ENCODE data around the gene CSF2RB. TPM values are rescaled to one million over a fixed set of nuclear protein-coding genes. Genes with fewer than 3 reads are reported as not detected.
A peak's percentile ranks its signal among the peaks of the same experiment; 100 is the strongest.

CSF2RB gene
- polyA plus RNA-seq, result 17.6 TPM

DNA sequence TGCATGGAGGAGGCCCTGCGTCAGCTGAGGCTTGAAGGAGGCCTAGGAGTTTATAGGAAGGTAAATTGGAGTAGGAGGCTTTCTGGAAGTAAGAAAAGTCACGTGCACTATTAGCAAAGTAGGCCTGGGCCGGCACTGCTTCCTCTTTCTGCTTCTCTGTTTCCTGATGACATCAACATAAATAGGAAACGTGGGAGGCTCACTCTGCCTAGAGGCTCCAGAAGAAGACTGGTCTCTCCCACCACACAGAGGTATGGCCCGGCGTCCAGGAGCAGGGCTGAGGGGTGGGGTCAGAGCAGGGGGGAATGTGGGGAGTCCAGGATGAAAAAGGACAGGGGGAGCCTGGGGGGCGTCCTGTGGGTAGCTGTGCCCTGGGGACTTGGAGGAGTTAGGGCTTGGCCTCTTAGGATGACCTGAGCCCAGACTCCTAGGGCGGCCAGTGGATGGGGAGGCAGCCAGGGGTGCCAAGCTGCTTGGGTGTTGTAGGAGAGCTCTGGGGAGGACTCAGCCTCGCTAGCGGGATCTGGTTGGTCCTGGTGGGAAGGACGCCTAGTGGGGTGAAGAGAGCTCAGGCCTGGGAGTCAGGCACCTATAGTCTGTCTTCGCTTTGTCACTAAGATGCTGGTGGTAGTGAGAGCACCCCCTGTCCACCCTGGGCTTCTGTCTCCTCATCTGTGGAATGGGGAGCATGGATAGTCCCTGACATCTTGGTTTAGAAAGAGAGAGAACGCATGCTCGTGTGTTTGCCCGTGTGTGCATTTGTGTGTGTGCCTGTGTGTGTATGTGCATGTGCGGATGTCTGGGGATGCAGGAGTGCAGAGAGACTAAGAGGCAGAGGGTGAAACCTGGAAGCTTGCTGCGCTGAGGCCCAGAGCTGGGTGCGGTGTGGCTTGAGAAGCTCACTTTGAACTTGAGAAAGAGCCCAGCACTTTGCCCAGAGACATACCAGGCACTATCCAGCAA, at the start of gene CSF2RB:
CSF2RB (plus strand) TSS at position 202 of the 963 bp plus-strand sequence. CDS start 8,580 bp downstream, outside the sequence.
- Mint-ChIP-seq H3K9me3 (no peaks in the 10 kb centered on the region), H3K36me3 (no peaks in the 10 kb centered on the region), H3K4me3 (peak within 1 kb of the TSS; percentile 81 to 98 (median 96)), H3K4me1 (peaks cover 20 to 34% (median 27%) of the 10 kb centered on the region in 3 donors), H3K27ac (peak within 1 kb of the TSS; percentile 78 to 97 (median 92)), H3K27me3 (peaks cover 1% of the 10 kb centered on the region)

DNA sequence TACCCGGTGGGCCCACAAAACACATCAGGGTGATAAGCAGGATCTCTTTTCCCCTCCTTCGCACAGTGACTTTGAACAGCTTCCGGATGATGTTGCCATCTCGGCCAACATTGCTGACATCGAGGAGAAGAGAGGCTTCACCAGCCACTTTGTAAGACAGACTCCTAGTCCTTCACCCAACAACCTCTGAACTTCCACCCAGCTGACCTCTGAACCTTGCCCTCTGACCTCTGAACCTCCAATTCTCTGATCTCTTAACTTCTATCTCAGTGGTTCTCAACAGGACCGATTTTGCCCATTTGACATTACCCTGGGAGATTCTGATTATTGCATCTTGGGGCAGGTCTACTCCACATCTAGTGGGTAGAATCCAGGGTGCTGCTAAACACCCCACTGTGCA, 49.4 kb upstream of the CSF2RB start:
- Mint-ChIP-seq H3K9me3 (no peaks in the 10 kb centered on the region), H3K4me1 (peaks cover 33 to 38% (median 34%) of the 10 kb centered on the region in 3 donors), H3K27ac (peak overlapping the region in 2 of 3 donors; percentile 16 to 77), H3K4me3 (no peak overlapping the region), H3K27me3 (no peaks in the 10 kb centered on the region), H3K36me3 (peaks cover 5% of the 10 kb centered on the region)

DNA sequence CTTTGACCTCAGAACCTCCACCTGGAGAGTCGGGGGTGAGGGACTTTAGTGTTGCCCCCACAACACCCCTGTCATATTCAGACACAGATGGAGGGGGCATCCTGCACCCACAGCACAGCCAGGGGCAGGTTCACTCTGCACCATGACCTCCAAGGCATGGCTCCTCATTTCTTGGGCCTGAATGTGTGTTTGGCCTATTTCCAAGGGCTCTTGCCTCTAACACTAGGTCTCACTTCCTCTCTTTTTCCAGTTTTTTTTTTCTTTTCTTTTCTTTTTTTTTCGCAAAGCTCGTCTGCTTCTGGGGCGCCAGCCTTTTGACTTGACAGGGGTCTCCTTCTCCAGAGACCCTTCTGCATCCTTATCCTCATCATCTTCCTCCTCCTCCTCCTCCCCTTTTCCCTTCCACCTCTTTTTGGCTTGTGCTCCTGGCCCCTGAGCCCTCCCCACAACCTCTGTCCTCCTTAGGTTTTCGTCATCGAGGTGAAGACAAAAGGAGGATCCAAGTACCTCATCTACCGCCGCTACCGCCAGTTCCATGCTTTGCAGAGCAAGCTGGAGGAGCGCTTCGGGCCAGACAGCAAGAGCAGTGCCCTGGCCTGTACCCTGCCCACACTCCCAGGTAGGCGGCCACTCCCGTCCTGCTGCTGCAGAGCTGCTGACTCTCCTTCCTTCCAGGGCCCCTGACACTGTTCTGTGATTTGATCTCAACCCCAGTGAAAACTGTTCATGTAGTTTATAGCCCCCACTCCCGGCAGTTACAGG, 48.8 kb upstream of the CSF2RB start:
- Mint-ChIP-seq H3K27ac (peak overlapping the region in 1 of 3 donors; percentile 16), H3K27me3 (no peaks in the 10 kb centered on the region), H3K9me3 (no peaks in the 10 kb centered on the region), H3K4me3 (peak overlapping the region in 1 of 4 donors; percentile 76), H3K4me1 (peaks cover 29 to 38% (median 31%) of the 10 kb centered on the region in 3 donors), H3K36me3 (peaks cover 5% of the 10 kb centered on the region)

DNA sequence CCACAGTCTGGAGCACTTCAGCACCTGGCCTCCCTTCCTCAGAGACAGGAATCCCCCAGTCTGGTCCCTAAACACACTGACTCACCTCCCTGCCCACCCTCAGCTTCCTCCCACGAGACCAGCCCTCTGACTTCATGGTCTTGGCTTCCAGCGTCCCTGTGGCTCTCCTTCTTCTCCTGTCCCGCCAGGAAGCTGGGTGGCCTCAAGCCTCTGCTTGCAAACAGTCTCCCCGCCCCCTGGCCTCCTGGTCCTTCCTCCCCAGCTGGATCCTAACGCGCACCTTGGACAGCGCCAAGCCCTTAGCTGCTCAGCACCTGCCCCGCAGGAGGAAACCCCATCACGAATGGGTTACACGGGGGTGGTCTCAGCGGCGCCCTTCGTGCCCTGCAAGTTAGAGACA, 48.1 kb upstream of the CSF2RB start:
- H3K27ac Mint-ChIP-seq, result no peak overlapping the region
- H3K36me3 Mint-ChIP-seq, result peaks cover 5% of the 10 kb centered on the region
- peak overlapping the region in 1 of 4 donors; percentile 65 for H3K4me3 Mint-ChIP-seq
- peaks cover 22 to 33% (median 24%) of the 10 kb centered on the region in 3 donors for H3K4me1 Mint-ChIP-seq
- H3K9me3 Mint-ChIP-seq, result no peaks in the 10 kb centered on the region
- no peaks in the 10 kb centered on the region for H3K27me3 Mint-ChIP-seq

DNA sequence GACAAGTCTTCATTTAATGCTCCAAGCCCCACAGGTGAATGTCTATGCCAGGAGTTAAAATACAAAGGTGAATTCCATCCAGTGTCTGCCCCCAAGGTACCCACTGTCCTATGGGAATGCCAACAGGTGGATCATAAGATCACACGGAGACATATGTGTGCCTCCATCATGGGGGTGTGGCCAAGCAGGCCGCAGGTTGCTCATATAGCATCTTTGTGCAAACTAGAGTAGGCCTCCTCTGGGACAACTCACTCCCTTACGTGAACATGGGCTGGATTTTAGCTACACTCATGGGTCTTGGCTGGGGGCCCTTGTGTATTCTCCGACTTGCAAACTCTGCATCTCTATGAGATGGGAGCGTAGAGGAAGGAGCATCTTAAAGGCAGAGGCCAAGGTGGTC, 45.7 kb upstream of the CSF2RB start:
- Mint-ChIP-seq H3K4me1 (peaks cover 7 to 12% (median 8%) of the 10 kb centered on the region in 3 donors), H3K9me3 (no peaks in the 10 kb centered on the region), H3K27ac (no peak overlapping the region), H3K27me3 (no peaks in the 10 kb centered on the region), H3K4me3 (no peak overlapping the region), H3K36me3 (peaks cover 5% of the 10 kb centered on the region)

DNA sequence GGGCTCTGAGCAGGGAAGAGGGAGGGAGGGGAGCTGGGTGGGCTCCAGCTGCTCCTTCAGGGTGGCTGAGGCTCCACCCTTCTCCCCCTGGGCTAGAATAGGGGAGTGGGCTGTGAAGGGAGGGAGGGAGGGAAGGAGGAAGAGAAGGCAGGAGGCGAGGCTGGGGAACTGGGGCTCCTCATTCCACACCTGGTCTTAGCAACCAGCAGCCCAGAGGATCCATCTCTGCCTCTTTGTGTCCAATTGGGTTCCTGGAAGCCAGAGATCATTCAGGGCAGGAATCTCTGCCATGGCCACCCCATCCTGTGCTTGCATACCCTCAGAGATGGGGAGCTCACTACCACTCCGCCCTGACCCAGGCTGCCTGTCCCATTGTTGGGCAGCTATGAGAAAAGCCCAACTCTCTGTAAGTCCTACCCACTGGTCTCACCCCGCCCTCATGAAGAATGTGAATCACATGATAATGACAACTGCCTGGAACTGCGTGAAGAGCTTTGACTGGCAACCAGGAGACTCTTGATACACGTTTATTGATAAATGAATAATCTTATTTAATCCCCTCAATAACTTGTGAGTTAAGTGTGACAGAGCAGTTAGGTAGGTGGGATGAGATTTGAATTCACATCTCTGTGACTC, 44.8 kb upstream of the CSF2RB start:
- Mint-ChIP-seq H3K9me3 (no peaks in the 10 kb centered on the region), H3K27me3 (no peaks in the 10 kb centered on the region), H3K36me3 (peaks cover 5% of the 10 kb centered on the region), H3K4me1 (peaks cover 5 to 7% (median 6%) of the 10 kb centered on the region in 3 donors), H3K4me3 (no peak overlapping the region), H3K27ac (no peak overlapping the region)

DNA sequence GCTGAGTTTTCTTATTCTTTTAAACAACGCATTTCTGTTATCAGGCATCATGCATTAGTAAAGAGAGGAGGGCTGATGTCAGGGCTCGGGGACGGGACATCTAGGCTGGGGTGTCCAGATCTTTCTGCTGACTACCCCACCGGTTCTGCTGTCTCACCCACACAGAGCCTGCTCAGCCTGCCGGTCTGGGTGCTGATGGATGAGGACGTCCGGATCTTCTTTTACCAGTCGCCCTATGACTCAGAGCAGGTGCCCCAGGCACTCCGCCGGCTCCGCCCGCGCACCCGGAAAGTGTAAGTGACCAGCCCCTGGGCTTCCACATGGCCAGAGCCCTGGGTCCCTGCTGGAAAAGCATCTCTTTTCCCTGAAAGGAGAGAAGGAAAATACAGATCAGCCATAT, 43.2 kb upstream of the CSF2RB start:
- H3K4me1 Mint-ChIP-seq, result peaks cover 5 to 9% (median 6%) of the 10 kb centered on the region in 3 donors
- H3K4me3 Mint-ChIP-seq, result no peak overlapping the region
- H3K36me3 Mint-ChIP-seq, result no peaks in the 10 kb centered on the region
- H3K27me3 Mint-ChIP-seq, result no peaks in the 10 kb centered on the region
- H3K27ac Mint-ChIP-seq, result no peak overlapping the region
- H3K9me3 Mint-ChIP-seq, result no peaks in the 10 kb centered on the region

DNA sequence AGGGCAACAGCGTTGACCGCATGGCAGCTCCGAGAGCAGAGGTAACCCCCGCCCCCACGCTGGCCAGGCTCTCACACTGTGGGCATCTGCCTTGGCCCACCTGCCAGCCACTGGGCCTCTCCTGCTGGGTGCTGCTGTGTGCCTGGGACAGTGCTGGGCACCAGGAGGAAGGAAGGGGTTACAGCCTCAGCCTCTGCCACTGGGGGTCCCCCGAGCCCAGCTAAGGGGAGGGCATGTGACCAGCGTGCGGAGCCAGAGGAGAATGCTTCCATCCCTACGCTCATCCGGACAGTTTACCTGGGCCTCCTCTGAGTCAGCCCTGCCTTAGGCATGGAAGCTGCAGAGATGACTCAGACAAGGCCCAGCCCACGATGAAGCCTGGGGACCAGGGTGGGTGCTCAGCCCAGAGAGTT, 41.8 kb upstream of the CSF2RB start:
- no peak overlapping the region for H3K27ac Mint-ChIP-seq
- H3K9me3 Mint-ChIP-seq, result no peaks in the 10 kb centered on the region
- peaks cover 5 to 9% (median 6%) of the 10 kb centered on the region in 3 donors for H3K4me1 Mint-ChIP-seq
- no peaks in the 10 kb centered on the region for H3K36me3 Mint-ChIP-seq
- no peak overlapping the region for H3K4me3 Mint-ChIP-seq
- no peaks in the 10 kb centered on the region for H3K27me3 Mint-ChIP-seq

GRCh38 chr22:36872084-36872483, 41.3 kb upstream of the CSF2RB start:
- Mint-ChIP-seq H3K4me1 (peaks cover 5 to 9% (median 6%) of the 10 kb centered on the region in 3 donors), H3K9me3 (no peaks in the 10 kb centered on the region), H3K27ac (peak overlapping the region in 1 of 3 donors; percentile 82), H3K4me3 (no peak overlapping the region), H3K36me3 (peaks cover under 1% of the 10 kb centered on the region), H3K27me3 (no peaks in the 10 kb centered on the region)

DNA sequence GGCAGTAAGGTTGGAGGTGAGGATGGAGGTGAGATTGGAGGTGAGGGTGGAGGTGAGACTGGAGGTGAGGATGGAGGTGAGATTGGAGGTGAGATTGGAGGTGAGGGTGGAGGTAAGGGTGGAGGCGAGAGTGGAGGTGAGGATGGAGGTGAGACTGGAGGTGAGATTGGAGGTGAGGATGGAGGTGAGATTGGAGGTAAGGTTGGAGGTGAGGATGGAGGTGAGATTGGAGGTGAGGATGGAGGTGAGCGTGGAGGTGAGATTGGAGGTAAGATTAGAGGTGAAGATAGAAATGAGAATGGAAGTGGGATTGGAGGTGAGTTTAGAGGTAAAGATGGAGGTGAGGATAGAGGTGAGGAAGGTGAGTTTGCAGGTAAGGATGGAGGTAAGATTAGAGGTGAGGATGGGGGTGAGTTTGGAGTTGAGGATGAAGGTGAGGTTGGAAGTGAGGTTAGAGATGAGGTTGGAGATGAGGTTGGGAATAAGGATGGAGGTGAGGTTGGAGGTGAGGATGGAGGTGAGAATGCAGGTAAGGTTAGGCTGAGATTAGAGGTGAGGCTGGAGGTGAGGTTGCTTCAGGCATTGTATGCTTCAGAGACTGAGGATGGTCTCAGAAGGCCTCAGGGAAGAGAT, 40.4 kb upstream of the CSF2RB start:
- Mint-ChIP-seq H3K4me1 (peaks cover 5 to 9% (median 6%) of the 10 kb centered on the region in 3 donors), H3K9me3 (no peaks in the 10 kb centered on the region), H3K27me3 (no peaks in the 10 kb centered on the region), H3K4me3 (no peak overlapping the region), H3K27ac (peak overlapping the region in 1 of 3 donors; percentile 80), H3K36me3 (peaks cover 9% of the 10 kb centered on the region)

- Mint-ChIP-seq H3K27me3 (no peaks in the 10 kb centered on the region), H3K36me3 (peaks cover 13% of the 10 kb centered on the region), H3K27ac (peak overlapping the region in 2 of 3 donors; percentile 35 to 80), H3K9me3 (no peaks in the 10 kb centered on the region), H3K4me3 (no peak overlapping the region), H3K4me1 (peaks cover 5 to 9% (median 6%) of the 10 kb centered on the region in 3 donors)
Observed at GRCh38 chr22:36873614-36874308, 39.7 kb upstream of the CSF2RB start.

GRCh38 chr22:36874309-36874696, 39.1 kb upstream of the CSF2RB start:
- Mint-ChIP-seq H3K9me3 (peaks cover 0 to 3% (median 0%) of the 10 kb centered on the region in 3 donors), H3K27me3 (no peaks in the 10 kb centered on the region), H3K27ac (peak overlapping the region in 2 of 3 donors; percentile 35 to 80), H3K4me3 (no peak overlapping the region), H3K36me3 (peaks cover 13% of the 10 kb centered on the region), H3K4me1 (peaks cover 6 to 9% (median 7%) of the 10 kb centered on the region in 3 donors)

- Mint-ChIP-seq H3K4me1 (peaks cover 6 to 9% (median 7%) of the 10 kb centered on the region in 3 donors), H3K27me3 (no peaks in the 10 kb centered on the region), H3K36me3 (peaks cover 13% of the 10 kb centered on the region), H3K9me3 (peaks cover 0 to 7% (median 0%) of the 10 kb centered on the region in 3 donors), H3K27ac (peak overlapping the region in 1 of 3 donors; percentile 23), H3K4me3 (no peak overlapping the region)
Observed at GRCh38 chr22:36874736-36875135, 38.7 kb upstream of the CSF2RB start.

GRCh38 chr22:36875741-36876140, 37.7 kb upstream of the CSF2RB start:
- Mint-ChIP-seq H3K27me3 (no peaks in the 10 kb centered on the region), H3K36me3 (peaks cover 13% of the 10 kb centered on the region), H3K4me1 (peaks cover 6 to 9% (median 7%) of the 10 kb centered on the region in 3 donors), H3K4me3 (no peak overlapping the region), H3K27ac (no peak overlapping the region), H3K9me3 (peaks cover 0 to 15% (median 4%) of the 10 kb centered on the region in 3 donors)

Data from IgD-negative memory B cell (primary cell).